ENCODE results near the gene INTS15. TPM values are rescaled to one million over a fixed set of nuclear protein-coding genes. Genes with fewer than 3 reads are reported as not detected.
A peak's percentile ranks its signal among the peaks of the same experiment; 100 is the strongest.

The INTS15 gene
- polyA plus RNA-seq, 1 donor (not counting 4 experiments of a cell fraction or from before 2014, with no cell fraction given): 11.9 TPM

GRCh38 chr7:6553448-6554044, 36.3 kb upstream of the INTS15 start:
- dilution Hi-C loops (cut with MboI; ENCODE audit: extremely low pct_ligation_motif_present, low sequenced_read_pairs): no loop called here
- peak in 2 of 3 experiments; percentile 10 to 18 for TF ChIP-seq CTCF (optimal IDR thresholded peaks at IDR 0.05 in 1 of 3, IDR thresholded peaks at IDR 0.05 in 1 of 3, conservative IDR thresholded peaks at IDR 0.05 in 1 of 3; ENCODE audit: extremely low read depth in 1 of 3, insufficient read depth in 2 of 3, low read length in 3 of 3)
- TF ChIP-seq EZH2 (IDR thresholded peaks at IDR 0.05; ENCODE audit: low read length): no peak

GRCh38 chr7:6554848-6555247, 35.0 kb upstream of the INTS15 start:
- H3K27me3 ChIP-seq (ENCODE audit: control insufficient read depth, extremely low read depth, insufficient read depth, low read length): no peaks in the 10 kb centered on the region
- H3K9me3 ChIP-seq (ENCODE audit: control insufficient read depth, low read depth, low read length): no peaks in the 10 kb centered on the region
- no peak overlapping the region for H3K27ac ChIP-seq (ENCODE audit: control insufficient read depth, insufficient read depth, low read length)
- FAIRE-seq (no peak), DNase-seq (ENCODE audit: low read depth, low spot score) (no peak)
- H3K4me3 ChIP-seq (ENCODE audit: control insufficient read depth in 2 of 3, extremely low read depth in 1 of 3, insufficient read depth in 2 of 3, low read depth in 1 of 3, low read length in 3 of 3): no peak overlapping the region
- H3K9ac ChIP-seq (ENCODE audit: control insufficient read depth, extremely low read depth, insufficient read depth, low read length): no peak overlapping the region
- no peak overlapping the region for H3K4me2 ChIP-seq (ENCODE audit: control insufficient read depth, extremely low read depth, insufficient read depth, low read depth, low read length)
- H3K4me1 ChIP-seq (ENCODE audit: control insufficient read depth, extremely low read depth, insufficient read depth, low read length): no peaks in the 10 kb centered on the region
- no peak for TF ChIP-seq CTCF (optimal IDR thresholded peaks at IDR 0.05 in 1 of 3, IDR thresholded peaks at IDR 0.05 in 1 of 3, conservative IDR thresholded peaks at IDR 0.05 in 1 of 3; ENCODE audit: extremely low read depth in 1 of 3, insufficient read depth in 2 of 3, low read length in 3 of 3)
- TF ChIP-seq EZH2 (IDR thresholded peaks at IDR 0.05; ENCODE audit: low read length): no peak
- no peaks in the 10 kb centered on the region for H3K36me3 ChIP-seq (ENCODE audit: control insufficient read depth in 2 of 2, extremely low read depth in 1 of 2, insufficient read depth in 2 of 2, low read length in 2 of 2)
- H2AFZ ChIP-seq (ENCODE audit: control insufficient read depth, low read length): no peak overlapping the region
- H3K9me1 ChIP-seq (ENCODE audit: control insufficient read depth, extremely low read depth, insufficient read depth, low read length): no peaks in the 10 kb centered on the region
- H4K20me1 ChIP-seq (ENCODE audit: control insufficient read depth, extremely low read depth, insufficient read depth, low read length): no peaks in the 10 kb centered on the region
- dilution Hi-C loops (cut with MboI; ENCODE audit: extremely low pct_ligation_motif_present, low sequenced_read_pairs): no loop called here
- H3K79me2 ChIP-seq (ENCODE audit: control insufficient read depth, insufficient read depth, low read length): no peaks in the 10 kb centered on the region

More at GRCh38 chr7:6553448-6554044, 36.3 kb upstream of the INTS15 start:
- DNase-seq (ENCODE audit: low read depth, low spot score) (no peak), FAIRE-seq (no peak)
- H3K9me3 ChIP-seq (ENCODE audit: control insufficient read depth, low read depth, low read length): no peaks in the 10 kb centered on the region
- H3K4me1 ChIP-seq (ENCODE audit: control insufficient read depth, extremely low read depth, insufficient read depth, low read length): no peaks in the 10 kb centered on the region
- no peak overlapping the region for H3K4me3 ChIP-seq (ENCODE audit: control insufficient read depth in 2 of 3, extremely low read depth in 1 of 3, insufficient read depth in 2 of 3, low read depth in 1 of 3, low read length in 3 of 3)
- no peak overlapping the region for H3K27ac ChIP-seq (ENCODE audit: control insufficient read depth, insufficient read depth, low read length)
- no peaks in the 10 kb centered on the region for H3K36me3 ChIP-seq (ENCODE audit: control insufficient read depth in 2 of 2, extremely low read depth in 1 of 2, insufficient read depth in 2 of 2, low read length in 2 of 2)
- H2AFZ ChIP-seq (ENCODE audit: control insufficient read depth, low read length): no peak overlapping the region
- no peaks in the 10 kb centered on the region for H3K9me1 ChIP-seq (ENCODE audit: control insufficient read depth, extremely low read depth, insufficient read depth, low read length)
- H3K27me3 ChIP-seq (ENCODE audit: control insufficient read depth, extremely low read depth, insufficient read depth, low read length): no peaks in the 10 kb centered on the region
- no peaks in the 10 kb centered on the region for H3K79me2 ChIP-seq (ENCODE audit: control insufficient read depth, insufficient read depth, low read length)
- H3K4me2 ChIP-seq (ENCODE audit: control insufficient read depth, extremely low read depth, insufficient read depth, low read depth, low read length): no peak overlapping the region
- no peak overlapping the region for H3K9ac ChIP-seq (ENCODE audit: control insufficient read depth, extremely low read depth, insufficient read depth, low read length)
- H4K20me1 ChIP-seq (ENCODE audit: control insufficient read depth, extremely low read depth, insufficient read depth, low read length): no peaks in the 10 kb centered on the region
